T-cell (primary cell): Measurements from ENCODE around the gene ZNF280D. TPM values are rescaled to one million over a fixed set of nuclear protein-coding genes. Genes with fewer than 3 reads are reported as not detected.
"Not testable (repeated sequence)": the region's sequence is repeated elsewhere in the genome, so short reads cannot be mapped to it uniquely, and the experiment has no call there.

Experiments used
- ATAC-seq, 4 experiments: fragments of 200-7000 bp in 3 of 4; fragments of 150-1000 bp in 1 of 4; cut with Tn5 transposase; replicated peaks in 1 of 4; 1 replicate in 3 of 4; 2 replicates in 1 of 4; pipeline ENCODE4 v1.10.0; 2021; ENCODE audit warnings: moderate library complexity in 3 of 4, mild to moderate bottlenecking in 2 of 4, moderate number of reproducible peaks in 1 of 4
- CTCF ChIA-PET, 2 donors: fragments of 300-600 bp; sonication (Branson Sonifier 250); formaldehyde crosslinking; loops; one replicate each; lab custom pipeline; 2022; ENCODE audit warnings: antibody characterized with exemption in 2 of 2; lab: Charles Lee
- POLR2A ChIA-PET, 2 donors: fragments of 300-600 bp; sonication (Branson Sonifier 250); formaldehyde crosslinking; loops; one replicate each; lab custom pipeline; 2022; ENCODE audit warnings: antibody characterized with exemption in 2 of 2; lab: Charles Lee
- DNase-seq, 35 experiments: peaks; one replicate each; pipeline versions ENCODE4 v3.0.0 to v3.0.0-alpha.2; 2013 to 2023
- H3K27ac ChIP-seq: one replicate; pipeline ENCODE4 v1.5.1; 2013; ENCODE audit warnings: low read length
- H3K27me3 ChIP-seq, 2 experiments: replicated peaks in 1 of 2; 1 replicate in 1 of 2; 2 replicates in 1 of 2; pipeline versions ENCODE4 v1.6.1 to v1.7.0; 2013; ENCODE audit warnings: low read length in 1 of 2, mixed read lengths in 1 of 2; ENCODE audit not compliant: control insufficient read depth in 2 of 2, insufficient read depth in 2 of 2; ENCODE audit errors: extremely low read depth in 1 of 2
- H3K36me3 ChIP-seq, 2 donors: 1 replicate in 1 of 2; 2 replicates in 1 of 2; pipeline versions ENCODE4 v1.6.1 to v1.7.0; 2013; ENCODE audit warnings: low read length in 1 of 2; ENCODE audit not compliant: control insufficient read depth in 2 of 2, insufficient read depth in 1 of 2; ENCODE audit errors: extremely low read depth in 1 of 2
- H3K4me1 ChIP-seq, 2 experiments: 1 replicate in 1 of 2; 2 replicates in 1 of 2; pipeline versions ENCODE4 v1.6.1 to v1.7.0; 2013; ENCODE audit warnings: low read length in 2 of 2, mixed read lengths in 1 of 2; ENCODE audit not compliant: insufficient read depth in 2 of 2, control insufficient read depth in 1 of 2; ENCODE audit errors: extremely low read depth in 1 of 2
- H3K4me3 ChIP-seq, 2 donors: 1 replicate in 1 of 2; 2 replicates in 1 of 2; pipeline versions ENCODE4 v1.5.1 to v1.7.0; 2013; ENCODE audit warnings: mild to moderate bottlenecking in 2 of 2, low read length in 1 of 2, moderate library complexity in 1 of 2; ENCODE audit not compliant: control insufficient read depth in 1 of 2; ENCODE audit errors: extremely low read depth in 1 of 2
- H3K9me3 ChIP-seq: 2 replicates; pipeline ENCODE4 v1.7.0; 2013
- H3K27ac Mint-ChIP-seq, 2 donors: one replicate each; pipeline ENCODE4 v1.8.0; 2020 to 2021; ENCODE audit warnings: mild to moderate bottlenecking in 2 of 2, mixed read lengths in 2 of 2
- H3K27me3 Mint-ChIP-seq, 2 donors: one replicate each; pipeline ENCODE4 v1.8.0; 2021 to 2022; ENCODE audit warnings: mixed read lengths in 2 of 2
- H3K36me3 Mint-ChIP-seq: one replicate; pipeline ENCODE4 v1.8.0; 2021; ENCODE audit warnings: mixed read lengths
- H3K4me1 Mint-ChIP-seq, 3 donors: one replicate each; pipeline ENCODE4 v1.8.0; 2020 to 2022; ENCODE audit warnings: mixed read lengths in 3 of 3, mild to moderate bottlenecking in 1 of 3
- H3K4me3 Mint-ChIP-seq, 3 donors: one replicate each; pipeline ENCODE4 v1.8.0; 2020 to 2022; ENCODE audit warnings: mild to moderate bottlenecking in 3 of 3, mixed read lengths in 3 of 3, moderate library complexity in 3 of 3
- H3K9me3 Mint-ChIP-seq, 3 donors: one replicate each; pipeline ENCODE4 v1.8.0; 2020 to 2022; ENCODE audit warnings: mixed read lengths in 3 of 3
- WGBS: methylation state at CpG from one replicate; pipeline ENCODE4 v1.1.5; 2013; ENCODE audit warnings: missing lambda C conversion rate; ENCODE audit not compliant: insufficient coverage; 5-methylcytosine and 5-hydroxymethylcytosine counted together
- total RNA-seq, 35 experiments: library from RNA in 6 of 35; stranded (reverse) in 6 of 35; fragments of 120-200 nt in 1 of 35; gene quantifications; one replicate each; pipeline versions ENCODE4 v1.2.1 to v1.2.4 and lab custom pipeline; 2013 to 2026

Gene ZNF280D
- total RNA-seq, 5 donors from 2014 or later (not counting 1 experiment from before 2014, with no cell fraction given) = 29.1 to 39.5 (median 32.4) TPM

DNA sequence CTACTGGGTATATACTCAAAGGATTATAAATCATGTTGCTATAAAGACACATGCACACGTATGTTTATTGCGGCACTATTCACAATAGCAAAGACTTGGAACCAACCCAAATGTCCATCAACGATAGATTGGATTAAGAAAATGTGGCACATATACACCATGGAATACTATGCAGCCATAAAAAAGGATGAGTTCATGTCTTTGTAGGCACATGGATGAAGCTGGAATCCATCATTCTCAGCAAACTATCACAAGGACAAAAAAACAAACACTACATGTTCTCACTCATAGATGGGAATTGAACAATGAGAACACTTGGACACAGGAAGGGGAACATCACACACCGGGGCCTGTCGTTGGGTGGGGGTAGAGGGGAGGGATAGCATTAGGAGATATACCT lies 23.8 kb downstream of the ZNF280D start:
- CTCF ChIA-PET, H3K27me3 Mint-ChIP-seq: not testable (repeated sequence)

DNA sequence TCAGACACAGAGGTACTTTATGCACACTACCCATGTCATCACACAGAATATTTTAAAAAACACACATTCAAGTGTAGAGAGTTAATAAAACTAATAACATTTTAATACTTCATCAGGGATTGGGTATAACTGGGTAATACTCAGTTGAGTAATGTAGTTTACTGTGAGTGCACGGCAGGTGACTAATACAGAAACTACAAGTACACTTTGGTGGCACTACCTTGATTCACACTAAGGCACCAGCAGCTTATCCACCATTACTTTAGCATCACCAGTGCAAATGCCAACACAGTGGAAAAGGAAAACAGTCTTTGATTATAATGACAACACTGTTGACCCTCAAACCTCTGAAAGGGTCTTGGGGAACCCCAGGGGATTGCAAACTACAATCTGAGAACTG lies 33.6 kb downstream of the ZNF280D start:
- no peak overlapping the region for H3K4me3 Mint-ChIP-seq

More for the DNA sequence above, 23.8 kb downstream of the ZNF280D start:
- no CpG with 5 or more reads among the region's 5 CpGs for WGBS
- H3K27me3 ChIP-seq, H3K4me3 Mint-ChIP-seq, POLR2A ChIA-PET, ATAC-seq, H3K36me3 ChIP-seq, H3K4me1 ChIP-seq, H3K9me3 ChIP-seq, H3K4me1 Mint-ChIP-seq, H3K9me3 Mint-ChIP-seq, H3K27ac ChIP-seq, H3K27ac Mint-ChIP-seq, H3K4me3 ChIP-seq, DNase-seq: not testable (repeated sequence)
- peaks cover 23% of the 10 kb centered on the region for H3K36me3 Mint-ChIP-seq

DNA sequence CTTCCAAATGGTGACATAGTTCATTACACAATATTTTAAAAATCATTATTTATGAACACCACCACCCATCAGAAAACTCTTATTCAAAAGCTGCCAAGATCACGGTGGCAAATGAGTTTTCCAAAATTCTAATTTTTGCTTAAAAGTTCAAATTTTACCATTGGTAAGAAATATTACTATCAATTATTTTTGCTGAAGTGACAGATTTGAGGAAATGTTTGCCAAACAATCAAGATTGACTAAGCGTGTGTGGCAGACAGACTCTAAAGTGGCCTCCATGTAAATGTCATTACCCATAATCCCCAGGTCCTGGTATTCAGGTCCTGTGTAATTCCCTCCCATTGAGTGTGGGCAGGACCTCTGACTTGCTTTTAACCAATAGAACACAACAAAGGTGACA lies 35.0 kb downstream of the ZNF280D start:
- H3K36me3 ChIP-seq = peaks cover 7 to 32% of the 10 kb centered on the region in 2 donors
- 86% methylated on average over 1 of the region's 2 CpGs for WGBS
- H3K4me3 Mint-ChIP-seq = no peak overlapping the region

More for the DNA sequence above, 33.6 kb downstream of the ZNF280D start:
- Mint-ChIP-seq H3K4me1 (peaks cover 0 to 1% (median 0%) of the 10 kb centered on the region in 3 donors), H3K36me3 (peaks cover 53% of the 10 kb centered on the region), H3K9me3 (no peaks in the 10 kb centered on the region), H3K27me3 (no peaks in the 10 kb centered on the region), H3K27ac (no peak overlapping the region)
- ChIA-PET POLR2A (no interaction called here), CTCF (no interaction called here)
- ATAC-seq = no peak
- DNase-seq = no peak
- WGBS = no CpG with 5 or more reads among the region's 1 CpG
- Histone ChIP-seq H3K36me3 (peaks cover 11 to 40% of the 10 kb centered on the region in 2 donors), H3K4me1 (no peaks in the 10 kb centered on the region), H3K27me3 (no peaks in the 10 kb centered on the region), H3K9me3 (no peaks in the 10 kb centered on the region), H3K27ac (no peak overlapping the region), H3K4me3 (no peak overlapping the region)

DNA sequence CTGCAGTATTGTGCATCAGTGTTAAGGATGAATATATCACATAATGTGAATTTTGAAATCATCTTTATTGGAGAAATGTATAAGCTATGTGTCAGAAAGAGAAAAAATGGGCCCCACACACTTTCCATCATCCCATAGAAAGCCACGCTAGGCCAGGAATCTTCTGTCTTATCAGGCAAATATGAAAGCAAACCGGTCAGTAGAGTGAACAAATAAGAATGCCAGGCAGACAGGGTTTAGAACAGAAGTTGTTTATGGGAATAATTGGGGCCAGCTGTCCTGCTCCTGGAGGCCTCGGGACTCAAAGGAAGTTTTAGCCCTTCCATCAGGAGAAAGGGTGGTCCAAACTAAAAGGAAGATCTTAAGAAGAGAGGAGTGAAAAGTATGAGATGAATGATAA lies 39.5 kb downstream of the ZNF280D start:
- Histone ChIP-seq H3K4me1 (no peaks in the 10 kb centered on the region), H3K9me3 (no peaks in the 10 kb centered on the region), H3K27me3 (no peaks in the 10 kb centered on the region), H3K4me3 (no peak overlapping the region), H3K27ac (no peak overlapping the region), H3K36me3 (peaks cover 8 to 11% of the 10 kb centered on the region in 2 donors)
- ATAC-seq (no peak), DNase-seq (no peak)
- Mint-ChIP-seq H3K4me1 (peaks cover 0 to 9% (median 0%) of the 10 kb centered on the region in 3 donors), H3K9me3 (no peaks in the 10 kb centered on the region), H3K27ac (no peak overlapping the region), H3K4me3 (no peak overlapping the region), H3K36me3 (peaks cover 28% of the 10 kb centered on the region), H3K27me3 (no peaks in the 10 kb centered on the region)
- POLR2A ChIA-PET = no interaction called here
- CTCF ChIA-PET = no interaction called here
- 100% methylated on average over 1 of the region's 3 CpGs for WGBS

More for the DNA sequence above, 35.0 kb downstream of the ZNF280D start:
- Histone ChIP-seq H3K4me3 (no peak overlapping the region), H3K9me3 (no peaks in the 10 kb centered on the region), H3K27ac (no peak overlapping the region), H3K27me3 (no peaks in the 10 kb centered on the region), H3K4me1 (no peaks in the 10 kb centered on the region)
- H3K36me3 Mint-ChIP-seq = peaks cover 53% of the 10 kb centered on the region
- CTCF ChIA-PET = interaction anchor here (0.6 to 1.0 kb wide), 2 partner anchors 42 to 1467 kb away, joined by 3 read pairs; no protein-coding TSS in a partner anchor
- peaks cover 0 to 9% (median 1%) of the 10 kb centered on the region in 3 donors for H3K4me1 Mint-ChIP-seq
- no peaks in the 10 kb centered on the region for H3K27me3 Mint-ChIP-seq
- ATAC-seq = no peak
- H3K27ac Mint-ChIP-seq = no peak overlapping the region
- POLR2A ChIA-PET = no interaction called here
- no peaks in the 10 kb centered on the region for H3K9me3 Mint-ChIP-seq
- no peak for DNase-seq

DNA sequence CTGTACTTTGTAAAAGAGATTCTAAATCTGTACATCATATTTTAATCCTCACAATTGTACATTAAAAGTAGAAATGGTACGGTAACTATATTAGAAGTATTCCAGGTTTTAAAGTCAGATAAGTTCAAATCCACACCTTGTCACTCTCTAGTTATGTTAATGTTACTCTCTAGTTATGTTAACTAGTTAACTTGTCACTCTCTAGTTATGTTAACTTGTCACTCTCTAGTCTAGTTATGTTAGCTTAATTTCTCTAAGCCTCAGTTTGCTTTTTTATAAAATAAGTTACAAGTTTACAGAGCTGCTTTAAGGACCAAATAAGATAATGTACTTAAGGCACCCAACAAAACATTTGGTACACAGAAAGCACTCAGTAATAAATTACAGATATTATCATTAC lies 42.6 kb downstream of the ZNF280D start:
- ATAC-seq = no peak
- Histone ChIP-seq H3K27ac (no peak overlapping the region), H3K9me3 (no peaks in the 10 kb centered on the region), H3K36me3 (peaks cover 3 to 4% of the 10 kb centered on the region in 2 donors), H3K4me1 (no peaks in the 10 kb centered on the region), H3K27me3 (no peaks in the 10 kb centered on the region), H3K4me3 (no peak overlapping the region)
- WGBS = no CpG with 5 or more reads among the region's 1 CpG
- ChIA-PET CTCF (no interaction called here), POLR2A (no interaction called here)
- H3K4me3 Mint-ChIP-seq = no peak overlapping the region
- no peak for DNase-seq
- peaks cover 0 to 9% (median 2%) of the 10 kb centered on the region in 3 donors for H3K4me1 Mint-ChIP-seq
- H3K27me3 Mint-ChIP-seq = no peaks in the 10 kb centered on the region
- H3K27ac Mint-ChIP-seq = no peak overlapping the region
- peaks cover 30% of the 10 kb centered on the region for H3K36me3 Mint-ChIP-seq
- H3K9me3 Mint-ChIP-seq = no peaks in the 10 kb centered on the region

DNA sequence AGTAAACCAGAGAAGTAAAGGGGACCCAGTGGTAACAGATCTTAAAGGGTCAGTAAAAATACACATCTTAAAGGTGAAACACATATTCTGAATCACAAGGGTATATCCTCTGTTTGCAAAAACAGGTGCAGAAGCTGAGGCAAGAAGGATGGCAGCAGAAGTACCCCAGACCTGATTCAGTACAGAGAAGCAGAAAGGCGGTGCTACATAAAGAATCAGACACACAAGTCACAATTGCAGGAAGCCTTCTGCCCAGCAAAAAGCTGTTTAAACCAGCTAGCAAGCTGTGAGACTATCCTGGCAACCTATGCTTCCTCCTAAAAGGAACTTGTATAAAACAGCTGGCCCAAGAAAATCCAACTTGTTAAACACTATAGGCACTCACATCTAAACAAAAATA lies 49.4 kb downstream of the ZNF280D start:
- Mint-ChIP-seq H3K4me3 (no peak overlapping the region), H3K27me3 (no peaks in the 10 kb centered on the region), H3K36me3 (peaks cover 28% of the 10 kb centered on the region), H3K4me1 (peaks cover 0 to 5% (median 4%) of the 10 kb centered on the region in 3 donors), H3K9me3 (no peaks in the 10 kb centered on the region), H3K27ac (no peak overlapping the region)
- H3K36me3 ChIP-seq = peaks cover 0 to 3% of the 10 kb centered on the region in 2 donors
- no peaks in the 10 kb centered on the region for H3K9me3 ChIP-seq
- no peaks in the 10 kb centered on the region for H3K27me3 ChIP-seq
- no peak overlapping the region for H3K27ac ChIP-seq
- H3K4me3 ChIP-seq = no peak overlapping the region
- DNase-seq (no peak), ATAC-seq (no peak)
- ChIA-PET POLR2A (no interaction called here), CTCF (interaction anchor here in 1 of 2 donors (0.6 kb wide), 1 partner anchor 21 kb away, joined by 3 read pairs; no protein-coding TSS in a partner anchor)
- peaks cover 0 to 13% of the 10 kb centered on the region in 2 experiments for H3K4me1 ChIP-seq
- WGBS = 100% methylated on average over 1 of the region's 1 CpG
